Measurements from ENCODE around the gene TEC.

Gene TEC

DNA sequence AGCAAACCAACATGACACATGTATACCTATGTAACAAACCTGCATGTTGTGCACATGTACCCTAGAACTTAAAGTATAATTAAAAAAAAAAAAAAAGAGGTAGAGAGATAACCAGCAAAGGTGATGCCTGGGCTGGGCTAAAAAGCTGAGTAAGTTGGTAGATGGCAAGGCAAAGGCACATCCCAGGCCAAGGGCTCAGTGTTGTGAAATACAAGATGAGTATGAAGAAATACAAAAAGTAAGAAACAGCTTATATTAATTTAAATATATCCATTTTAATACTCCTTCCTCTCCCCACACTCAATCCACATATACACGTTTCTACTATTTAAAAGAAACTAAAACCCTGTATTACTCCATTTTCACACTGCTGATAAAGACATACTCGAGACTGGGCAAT lies 25.8 kb downstream of the TEC start:
- TF ChIP-seq SIN3A (IDR thresholded peaks at IDR 0.05; ENCODE audit: borderline replicate concordance, insufficient read depth, low read length) (no peak), FOXP2 (optimal IDR thresholded peaks at IDR 0.05; ENCODE audit: borderline replicate concordance, extremely low read depth, extremely low read length, insufficient read depth) (no peak), POLR2AphosphoS5 (IDR thresholded peaks at IDR 0.05; ENCODE audit: low read depth, low read length) (no peak), TAF1 (IDR thresholded peaks at IDR 0.05; ENCODE audit: borderline replicate concordance, insufficient read depth, low read length) (no peak)
- TF ChIP-seq, protein P1, sequence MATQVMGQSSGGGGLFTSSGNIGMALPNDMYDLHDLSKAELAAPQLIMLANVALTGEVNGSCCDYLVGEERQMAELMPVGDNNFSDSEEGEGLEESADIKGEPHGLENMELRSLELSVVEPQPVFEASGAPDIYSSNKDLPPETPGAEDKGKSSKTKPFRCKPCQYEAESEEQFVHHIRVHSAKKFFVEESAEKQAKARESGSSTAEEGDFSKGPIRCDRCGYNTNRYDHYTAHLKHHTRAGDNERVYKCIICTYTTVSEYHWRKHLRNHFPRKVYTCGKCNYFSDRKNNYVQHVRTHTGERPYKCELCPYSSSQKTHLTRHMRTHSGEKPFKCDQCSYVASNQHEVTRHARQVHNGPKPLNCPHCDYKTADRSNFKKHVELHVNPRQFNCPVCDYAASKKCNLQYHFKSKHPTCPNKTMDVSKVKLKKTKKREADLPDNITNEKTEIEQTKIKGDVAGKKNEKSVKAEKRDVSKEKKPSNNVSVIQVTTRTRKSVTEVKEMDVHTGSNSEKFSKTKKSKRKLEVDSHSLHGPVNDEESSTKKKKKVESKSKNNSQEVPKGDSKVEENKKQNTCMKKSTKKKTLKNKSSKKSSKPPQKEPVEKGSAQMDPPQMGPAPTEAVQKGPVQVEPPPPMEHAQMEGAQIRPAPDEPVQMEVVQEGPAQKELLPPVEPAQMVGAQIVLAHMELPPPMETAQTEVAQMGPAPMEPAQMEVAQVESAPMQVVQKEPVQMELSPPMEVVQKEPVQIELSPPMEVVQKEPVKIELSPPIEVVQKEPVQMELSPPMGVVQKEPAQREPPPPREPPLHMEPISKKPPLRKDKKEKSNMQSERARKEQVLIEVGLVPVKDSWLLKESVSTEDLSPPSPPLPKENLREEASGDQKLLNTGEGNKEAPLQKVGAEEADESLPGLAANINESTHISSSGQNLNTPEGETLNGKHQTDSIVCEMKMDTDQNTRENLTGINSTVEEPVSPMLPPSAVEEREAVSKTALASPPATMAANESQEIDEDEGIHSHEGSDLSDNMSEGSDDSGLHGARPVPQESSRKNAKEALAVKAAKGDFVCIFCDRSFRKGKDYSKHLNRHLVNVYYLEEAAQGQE (IDR thresholded peaks at IDR 0.05; ENCODE audit: insufficient read depth in 1 of 2, low read depth in 2 of 2, low read length in 2 of 2) = no peak

DNA sequence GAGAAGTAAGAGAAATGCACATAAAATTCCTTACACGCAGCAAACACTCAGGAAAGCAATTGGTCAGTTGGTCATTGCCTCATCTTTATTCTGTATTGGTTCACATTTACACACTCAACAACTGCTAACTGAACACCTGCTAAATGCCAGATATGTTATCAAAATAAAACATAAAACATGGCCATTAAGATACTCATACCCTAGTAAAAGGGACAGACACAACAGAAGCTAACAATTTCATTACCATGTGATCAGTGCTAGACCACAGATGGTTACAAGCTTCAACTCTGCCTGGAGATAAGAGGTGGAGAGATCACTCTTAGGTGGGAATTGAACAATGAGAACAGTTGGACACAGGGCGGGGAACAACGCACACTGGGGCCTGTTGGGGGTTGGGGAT lies 26.2 kb downstream of the TEC start:
- no peak for TF ChIP-seq POLR2AphosphoS5 (IDR thresholded peaks at IDR 0.05; ENCODE audit: low read depth, low read length)
- no peak for TF ChIP-seq FOXP2 (optimal IDR thresholded peaks at IDR 0.05; ENCODE audit: borderline replicate concordance, extremely low read depth, extremely low read length, insufficient read depth)

DNA sequence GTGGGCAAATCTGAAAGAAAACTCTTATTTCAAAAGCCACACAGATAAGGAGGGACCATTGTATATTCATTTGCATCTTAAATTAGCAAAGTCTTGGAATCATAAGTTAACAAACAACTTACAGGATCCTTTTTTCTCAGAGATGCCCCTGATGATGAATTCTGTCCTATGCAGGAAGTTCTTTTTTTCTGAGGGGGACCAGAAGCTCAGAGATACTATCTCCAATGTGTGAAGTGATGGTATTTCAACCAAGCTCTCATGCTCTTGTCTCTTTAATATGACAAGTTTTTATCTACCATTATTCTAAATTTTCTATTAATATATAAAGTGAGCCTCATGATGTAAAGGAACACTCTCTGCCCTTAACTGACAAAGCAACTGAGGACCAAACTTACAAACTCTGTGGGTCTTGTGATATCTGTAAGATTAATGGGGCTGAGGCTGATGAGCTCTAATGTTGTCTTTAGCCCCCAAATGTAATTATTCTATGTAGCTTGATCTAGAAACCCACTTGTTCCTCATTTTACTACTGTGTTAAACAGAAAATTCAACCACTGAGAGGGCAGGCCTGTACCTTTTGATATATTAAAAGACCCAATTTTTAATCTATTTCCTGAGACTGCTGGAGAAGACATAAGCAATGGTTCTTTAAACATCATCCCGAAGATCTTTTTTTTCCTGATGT lies 27.0 kb downstream of the TEC start:
- no peak for TF ChIP-seq SIN3A (IDR thresholded peaks at IDR 0.05; ENCODE audit: borderline replicate concordance, insufficient read depth, low read length)
- TF ChIP-seq FOXP2 (optimal IDR thresholded peaks at IDR 0.05; ENCODE audit: borderline replicate concordance, extremely low read depth, extremely low read length, insufficient read depth) = no peak
- no peak for TF ChIP-seq TAF1 (IDR thresholded peaks at IDR 0.05; ENCODE audit: borderline replicate concordance, insufficient read depth, low read length)
- TF ChIP-seq POLR2AphosphoS5 (IDR thresholded peaks at IDR 0.05; ENCODE audit: low read depth, low read length) = no peak
- TF ChIP-seq, protein P1 (IDR thresholded peaks at IDR 0.05; ENCODE audit: insufficient read depth in 1 of 2, low read depth in 2 of 2, low read length in 2 of 2) = no peak

DNA sequence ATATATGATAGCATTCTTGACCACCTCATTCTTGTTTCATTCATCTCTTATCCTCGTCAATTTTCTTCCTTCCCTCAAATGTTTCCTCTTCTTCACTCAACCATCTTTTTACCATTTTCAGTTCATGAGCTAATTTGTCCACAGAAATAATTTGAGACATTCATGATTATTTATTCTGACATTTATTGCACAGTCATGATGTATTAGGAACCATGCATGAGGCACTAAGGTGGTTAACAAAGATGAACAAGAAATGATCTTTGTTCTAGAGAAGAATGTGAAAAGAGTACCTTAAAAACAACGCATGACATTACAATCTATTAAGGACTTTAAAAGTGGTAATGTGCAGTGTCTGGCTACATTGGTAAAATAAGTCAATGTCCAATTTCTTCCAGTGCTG lies 27.9 kb downstream of the TEC start:
- no peak for TF ChIP-seq SIN3A (IDR thresholded peaks at IDR 0.05; ENCODE audit: borderline replicate concordance, insufficient read depth, low read length)
- TF ChIP-seq, protein P1 (IDR thresholded peaks at IDR 0.05; ENCODE audit: insufficient read depth in 1 of 2, low read depth in 2 of 2, low read length in 2 of 2) = no peak
- TF ChIP-seq POLR2AphosphoS5 (IDR thresholded peaks at IDR 0.05; ENCODE audit: low read depth, low read length) = no peak
- no peak for TF ChIP-seq FOXP2 (optimal IDR thresholded peaks at IDR 0.05; ENCODE audit: borderline replicate concordance, extremely low read depth, extremely low read length, insufficient read depth)
- TF ChIP-seq TAF1 (IDR thresholded peaks at IDR 0.05; ENCODE audit: borderline replicate concordance, insufficient read depth, low read length) = no peak

DNA sequence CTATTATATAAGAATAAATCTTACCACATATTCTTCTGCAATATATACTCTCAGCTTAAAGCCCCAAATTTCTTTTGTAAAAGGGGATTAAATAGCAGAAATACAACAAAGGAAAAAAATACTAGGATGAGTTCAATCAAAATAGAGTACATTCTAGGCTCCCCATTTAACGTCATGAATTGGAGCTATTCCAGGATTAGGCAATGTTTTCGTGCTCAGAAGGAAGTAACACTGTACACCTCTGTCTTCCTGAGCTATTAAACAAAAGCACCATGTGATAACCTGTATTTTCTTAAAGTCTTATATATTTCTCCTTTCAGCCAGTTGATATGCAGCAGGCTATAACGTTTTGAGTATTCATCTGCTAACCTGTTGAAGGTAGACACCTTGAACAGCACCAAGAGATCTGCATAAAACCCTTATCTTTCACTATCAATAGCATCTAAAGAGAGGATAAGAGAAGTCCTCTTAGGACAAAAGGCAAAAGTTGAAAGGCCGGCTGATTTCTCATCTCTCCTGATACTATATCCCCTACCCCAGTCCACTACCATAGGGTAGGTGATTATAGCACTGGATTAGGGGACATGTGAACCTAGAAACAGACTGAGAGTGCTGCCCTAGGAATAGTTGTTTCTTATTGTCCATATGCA lies 31.5 kb downstream of the TEC start:
- TF ChIP-seq FOXP2 (optimal IDR thresholded peaks at IDR 0.05; ENCODE audit: borderline replicate concordance, extremely low read depth, extremely low read length, insufficient read depth) = no peak
- TF ChIP-seq, protein P1 (IDR thresholded peaks at IDR 0.05; ENCODE audit: insufficient read depth in 1 of 2, low read depth in 2 of 2, low read length in 2 of 2) = no peak
- no peak for TF ChIP-seq POLR2AphosphoS5 (IDR thresholded peaks at IDR 0.05; ENCODE audit: low read depth, low read length)
- no peak for TF ChIP-seq SIN3A (IDR thresholded peaks at IDR 0.05; ENCODE audit: borderline replicate concordance, insufficient read depth, low read length)
- no peak for TF ChIP-seq TAF1 (IDR thresholded peaks at IDR 0.05; ENCODE audit: borderline replicate concordance, insufficient read depth, low read length)
